H9 (cell line): Measurements from ENCODE around the gene SUV39H2. TPM values are rescaled to one million over a fixed set of nuclear protein-coding genes. Genes with fewer than 3 reads are reported as not detected.

Experiments
- DNase-seq: peaks from one replicate; pipeline ENCODE4 v3.0.0-alpha.2; 2017
- H2AFZ ChIP-seq: one replicate; pipeline ENCODE4 v1.6.1; 2013; ENCODE audit warnings: mild to moderate bottlenecking, low read length, control low read depth, moderate library complexity
- H2AK5ac ChIP-seq: 2 replicates; pipeline ENCODE4 v1.6.1; 2013; ENCODE audit warnings: low read length, control low read depth, mixed read lengths; ENCODE audit not compliant: insufficient read length
- H2BK120ac ChIP-seq: one replicate; pipeline ENCODE4 v1.6.1; 2013; ENCODE audit warnings: low read depth, mild to moderate bottlenecking, low read length, control low read depth, inconsistent platforms; ENCODE audit not compliant: poor library complexity, severe bottlenecking
- H2BK12ac ChIP-seq: 2 replicates; pipeline ENCODE4 v1.6.1; 2013; ENCODE audit warnings: low read length, control low read depth, mixed read lengths, low read depth; ENCODE audit not compliant: insufficient read length
- H2BK15ac ChIP-seq: 2 replicates; pipeline ENCODE4 v1.6.1; 2013; ENCODE audit warnings: low read depth, low read length, control low read depth
- H2BK20ac ChIP-seq: one replicate; pipeline ENCODE4 v1.6.1; 2013; ENCODE audit warnings: low read depth, mild to moderate bottlenecking, low read length, control low read depth, inconsistent platforms; ENCODE audit not compliant: poor library complexity, severe bottlenecking
- H2BK5ac ChIP-seq: 2 replicates; pipeline ENCODE4 v1.6.1; 2013; ENCODE audit warnings: low read length, control low read depth, mixed read lengths; ENCODE audit not compliant: insufficient read length
- H3K14ac ChIP-seq: 2 replicates; pipeline ENCODE4 v1.6.1; 2013; ENCODE audit warnings: low read length, control low read depth; ENCODE audit not compliant: insufficient read depth
- H3K18ac ChIP-seq: 2 replicates; pipeline ENCODE4 v1.6.1; 2013; ENCODE audit warnings: low read depth, mild to moderate bottlenecking, mixed read lengths, low read length, control low read depth; ENCODE audit not compliant: insufficient read length
- H3K23ac ChIP-seq: 2 replicates; pipeline ENCODE4 v1.6.1; 2013; ENCODE audit warnings: low read length, control low read depth, mixed read lengths, low read depth; ENCODE audit not compliant: insufficient read length
- H3K23me2 ChIP-seq: 2 replicates; pipeline ENCODE4 v1.6.1; 2013; ENCODE audit warnings: low read depth, mild to moderate bottlenecking, mixed read lengths, low read length, control low read depth; ENCODE audit not compliant: insufficient read length, poor library complexity, severe bottlenecking
- H3K27ac ChIP-seq: 2 replicates; pipeline ENCODE4 v1.5.1; 2013; ENCODE audit warnings: low read length, control low read depth, mixed read lengths, low read depth; ENCODE audit not compliant: insufficient read length
- H3K27me3 ChIP-seq: 2 replicates; pipeline ENCODE4 v1.6.1; 2013; ENCODE audit warnings: low read length, control low read depth, inconsistent platforms; ENCODE audit not compliant: insufficient read depth
- H3K4ac ChIP-seq: 2 replicates; pipeline ENCODE4 v1.6.1; 2013; ENCODE audit warnings: low read depth, mild to moderate bottlenecking, control low read depth, inconsistent platforms, low read length, moderate library complexity
- H3K4me1 ChIP-seq: 2 replicates; pipeline ENCODE4 v1.6.1; 2013; ENCODE audit warnings: low read length, control low read depth, inconsistent platforms; ENCODE audit not compliant: insufficient read depth
- H3K4me2 ChIP-seq: 2 replicates; pipeline ENCODE4 v1.6.1; 2013; ENCODE audit warnings: low read length, control low read depth, mixed read lengths; ENCODE audit not compliant: insufficient read length, insufficient read depth
- H3K56ac ChIP-seq: 2 replicates; pipeline ENCODE4 v1.6.1; 2013; ENCODE audit warnings: low read depth, mild to moderate bottlenecking, mixed read lengths, low read length, control low read depth; ENCODE audit not compliant: insufficient read length
- H3K79me1 ChIP-seq: 2 replicates; pipeline ENCODE4 v1.6.1; 2013; ENCODE audit warnings: low read depth, mild to moderate bottlenecking, moderate library complexity, low read length, control low read depth, inconsistent platforms; ENCODE audit not compliant: insufficient read depth, poor library complexity, severe bottlenecking
- H3K79me2 ChIP-seq: 2 replicates; pipeline ENCODE4 v1.6.1; 2013; ENCODE audit warnings: low read length, control low read depth, inconsistent platforms; ENCODE audit not compliant: insufficient read depth
- H3K9ac ChIP-seq: 2 replicates; pipeline ENCODE4 v1.6.1; 2013; ENCODE audit warnings: low read length, control low read depth, mixed read lengths; ENCODE audit not compliant: insufficient read length; ENCODE audit errors: extremely low read depth
- H3K9me3 ChIP-seq: one replicate; pipeline ENCODE4 v1.6.1; 2013; ENCODE audit warnings: low read depth, low read length, inconsistent platforms; ENCODE audit not compliant: control insufficient read depth
- H3T11ph ChIP-seq: one replicate; pipeline ENCODE4 v1.6.1; 2013; ENCODE audit warnings: mild to moderate bottlenecking, low read length, control low read depth, inconsistent platforms
- H4K20me1 ChIP-seq: one replicate; pipeline ENCODE4 v1.6.1; 2013; ENCODE audit not compliant: control insufficient read depth, insufficient read length, insufficient read depth
- H4K5ac ChIP-seq: 2 replicates; pipeline ENCODE4 v1.6.1; 2013; ENCODE audit warnings: low read depth, mild to moderate bottlenecking, mixed read lengths, low read length, control low read depth; ENCODE audit not compliant: insufficient read length
- H4K8ac ChIP-seq: replicated peaks from 2 replicates; pipeline ENCODE4 v1.6.1; 2013; ENCODE audit warnings: low read length, control low read depth, mixed read lengths, low read depth; ENCODE audit not compliant: insufficient read length
- H4K91ac ChIP-seq: 2 replicates; pipeline ENCODE4 v1.6.1; 2013; ENCODE audit warnings: low read depth, mild to moderate bottlenecking, moderate library complexity, mixed read lengths, low read length, control low read depth; ENCODE audit not compliant: insufficient read length
- H3K27ac Mint-ChIP-seq, 3 experiments: 2 replicates in 2 of 3; 3 replicates in 1 of 3; pipeline ENCODE4 v1.8.0; 2020 to 2021; ENCODE audit warnings: mixed read lengths in 3 of 3, mild to moderate bottlenecking in 1 of 3, moderate library complexity in 1 of 3
- H3K27me3 Mint-ChIP-seq: 2 replicates; pipeline ENCODE4 v1.8.0; 2021; ENCODE audit warnings: low read depth, mild to moderate bottlenecking, moderate library complexity, mixed read lengths
- H3K36me3 Mint-ChIP-seq, 3 experiments: 2 replicates in 2 of 3; 3 replicates in 1 of 3; pipeline ENCODE4 v1.8.0; 2020 to 2021; ENCODE audit warnings: low read depth in 3 of 3, mixed read lengths in 3 of 3; ENCODE audit not compliant: insufficient read depth in 1 of 3
- H3K4me1 Mint-ChIP-seq, 2 experiments: 2 replicates each; pipeline ENCODE4 v1.8.0; 2020; ENCODE audit warnings: mixed read lengths in 2 of 2
- H3K4me3 Mint-ChIP-seq, 2 experiments: 2 replicates in 1 of 2; 3 replicates in 1 of 2; pipeline ENCODE4 v1.8.0; 2020 to 2021; ENCODE audit warnings: mild to moderate bottlenecking in 2 of 2, mixed read lengths in 2 of 2, moderate library complexity in 1 of 2
- H3K9me3 Mint-ChIP-seq, 2 experiments: 2 replicates in 1 of 2; 3 replicates in 1 of 2; pipeline ENCODE4 v1.8.0; 2020; ENCODE audit warnings: mild to moderate bottlenecking in 2 of 2, mixed read lengths in 2 of 2, moderate library complexity in 1 of 2
- WGBS: extraction: QIAGEN DNeasy Blood & Tissue Kit; methylation state at CpG from one replicate; pipeline ENCODE4 v1.1.7; 2013; ENCODE audit warnings: missing lambda C conversion rate, low lambda C conversion rate, mixed read lengths; ENCODE audit not compliant: insufficient read length; ENCODE audit errors: extremely low coverage; 5-methylcytosine and 5-hydroxymethylcytosine counted together
- long read RNA-seq: library from polyadenylated mRNA; unstranded; transcript quantifications from one replicate; pipeline ENCODE4 v2.0.0, GENCODE V29; 2020
- total RNA-seq: library from RNA; stranded (reverse); gene quantifications from 2 replicates; pipeline ENCODE4 v1.2.1, GENCODE V29; 2021
- TF ChIP-seq, protein P1 (sequence below): fragments of 200-600 bp; sonication (generic); conservative IDR thresholded peaks from 3 replicates; pipeline ENCODE4 v1.8.0; 2021; ENCODE audit warnings: antibody characterized with exemption, mild to moderate bottlenecking

The SUV39H2 gene, protein sequence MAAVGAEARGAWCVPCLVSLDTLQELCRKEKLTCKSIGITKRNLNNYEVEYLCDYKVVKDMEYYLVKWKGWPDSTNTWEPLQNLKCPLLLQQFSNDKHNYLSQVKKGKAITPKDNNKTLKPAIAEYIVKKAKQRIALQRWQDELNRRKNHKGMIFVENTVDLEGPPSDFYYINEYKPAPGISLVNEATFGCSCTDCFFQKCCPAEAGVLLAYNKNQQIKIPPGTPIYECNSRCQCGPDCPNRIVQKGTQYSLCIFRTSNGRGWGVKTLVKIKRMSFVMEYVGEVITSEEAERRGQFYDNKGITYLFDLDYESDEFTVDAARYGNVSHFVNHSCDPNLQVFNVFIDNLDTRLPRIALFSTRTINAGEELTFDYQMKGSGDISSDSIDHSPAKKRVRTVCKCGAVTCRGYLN
- total RNA-seq: 59.7 and 62.6 TPM in 2 replicates
- long read RNA-seq, transcript SUV39H2-204 (6 exons, 1,292 nt): minor isoform, 18 of 332 reads
- long read RNA-seq, transcript SUV39H2-202 (6 exons, 1,233 nt): minor isoform, 116 of 332 reads
- long read RNA-seq, transcript SUV39H2-205 (5 exons, 2,959 nt): major isoform, 157 of 332 reads
- long read RNA-seq, partial matches to known transcripts: 12 of 332 reads
- long read RNA-seq, other reads (novel, unspliced or antisense): 29 of 332 reads

DNA sequence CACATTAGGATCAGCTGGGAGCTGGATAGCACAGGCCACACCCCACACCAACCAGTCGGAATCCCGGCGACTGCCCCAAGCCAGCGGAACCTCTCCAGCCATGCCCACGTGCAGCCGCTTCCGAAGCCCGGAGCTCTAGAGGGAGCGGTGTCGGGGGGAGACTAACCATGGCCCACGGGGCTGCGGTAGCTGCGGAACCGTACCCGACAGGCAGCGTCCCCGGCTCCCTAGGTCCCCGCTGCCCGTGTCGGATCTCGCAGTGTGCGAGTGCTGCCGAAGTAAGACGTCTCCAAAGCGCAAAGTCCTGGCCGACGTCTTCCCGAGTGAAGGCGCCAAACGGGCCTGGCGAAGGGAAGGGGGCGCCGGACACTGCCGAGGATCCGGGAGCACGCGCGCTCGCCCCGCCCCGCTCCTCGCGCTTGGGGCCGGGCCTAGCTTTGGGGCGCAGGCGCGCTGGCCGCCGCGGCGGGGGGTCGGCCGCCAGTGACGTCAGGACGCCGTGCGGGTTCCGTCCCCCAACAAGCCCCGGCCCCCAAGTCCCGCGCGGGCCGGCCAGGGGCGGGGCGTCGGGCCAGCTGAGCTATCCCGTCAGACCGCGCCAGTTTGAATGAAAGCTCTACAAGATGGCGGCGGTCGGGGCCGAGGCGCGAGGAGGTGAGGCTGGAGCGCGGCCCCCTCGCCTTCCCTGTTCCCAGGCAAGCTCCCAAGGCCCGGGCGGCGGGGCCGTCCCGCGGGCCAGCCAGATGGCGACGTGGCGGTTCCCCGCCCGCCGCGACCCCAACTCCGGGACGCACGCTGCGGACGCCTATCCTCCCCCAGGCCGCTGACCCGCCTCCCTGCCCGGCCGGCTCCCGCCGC is at the start of gene SUV39H2:
Gene SUV39H2 (plus strand): TSS at position 601 of the 858 bp plus-strand sequence. CDS start 23 bp downstream, at position 624.
- peak within 1 kb of the TSS; percentile 78 for H4K91ac ChIP-seq
- no peaks in the 10 kb centered on the region for H3K9me3 ChIP-seq
- DNase-seq: peak; percentile 96
- no peaks in the 10 kb centered on the region; a peak in 1 of 5 replicates for H3K9me3 Mint-ChIP-seq
- peak within 1 kb of the TSS; percentile 36 for H2BK5ac ChIP-seq
- no peak within 1 kb of the TSS for H2BK20ac ChIP-seq
- H3K27ac Mint-ChIP-seq: peak within 1 kb of the TSS; percentile 98 to 99 (median 99)
- H3K14ac ChIP-seq: peak within 1 kb of the TSS; percentile 98
- H3K4me3 Mint-ChIP-seq: peak within 1 kb of the TSS; percentile 99
- H3K23ac ChIP-seq: no peak within 1 kb of the TSS
- H3K18ac ChIP-seq: peak within 1 kb of the TSS; percentile 49
- no peaks in the 10 kb centered on the region for H3K79me1 ChIP-seq
- H2AFZ ChIP-seq: no peak within 1 kb of the TSS
- H3K23me2 ChIP-seq: peaks cover 4% of the 10 kb centered on the region
- H3K27me3 Mint-ChIP-seq: no peaks in the 10 kb centered on the region
- peak within 1 kb of the TSS; percentile 45; the same call in 1 of the 2 replicates for H3K4ac ChIP-seq
- no peak within 1 kb of the TSS for H3T11ph ChIP-seq
- no peak within 1 kb of the TSS for H2BK12ac ChIP-seq
- TF ChIP-seq, protein P1, sequence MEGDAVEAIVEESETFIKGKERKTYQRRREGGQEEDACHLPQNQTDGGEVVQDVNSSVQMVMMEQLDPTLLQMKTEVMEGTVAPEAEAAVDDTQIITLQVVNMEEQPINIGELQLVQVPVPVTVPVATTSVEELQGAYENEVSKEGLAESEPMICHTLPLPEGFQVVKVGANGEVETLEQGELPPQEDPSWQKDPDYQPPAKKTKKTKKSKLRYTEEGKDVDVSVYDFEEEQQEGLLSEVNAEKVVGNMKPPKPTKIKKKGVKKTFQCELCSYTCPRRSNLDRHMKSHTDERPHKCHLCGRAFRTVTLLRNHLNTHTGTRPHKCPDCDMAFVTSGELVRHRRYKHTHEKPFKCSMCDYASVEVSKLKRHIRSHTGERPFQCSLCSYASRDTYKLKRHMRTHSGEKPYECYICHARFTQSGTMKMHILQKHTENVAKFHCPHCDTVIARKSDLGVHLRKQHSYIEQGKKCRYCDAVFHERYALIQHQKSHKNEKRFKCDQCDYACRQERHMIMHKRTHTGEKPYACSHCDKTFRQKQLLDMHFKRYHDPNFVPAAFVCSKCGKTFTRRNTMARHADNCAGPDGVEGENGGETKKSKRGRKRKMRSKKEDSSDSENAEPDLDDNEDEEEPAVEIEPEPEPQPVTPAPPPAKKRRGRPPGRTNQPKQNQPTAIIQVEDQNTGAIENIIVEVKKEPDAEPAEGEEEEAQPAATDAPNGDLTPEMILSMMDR: no peak
- H3K27ac ChIP-seq: peak within 1 kb of the TSS; percentile 48
- no peaks in the 10 kb centered on the region for H4K20me1 ChIP-seq
- no peak within 1 kb of the TSS for H2BK120ac ChIP-seq
- peaks cover 37 to 44% of the 10 kb centered on the region in 2 experiments for H3K4me1 Mint-ChIP-seq
- no peak within 1 kb of the TSS for H4K8ac ChIP-seq
- no peak within 1 kb of the TSS for H3K56ac ChIP-seq
- H3K4me1 ChIP-seq: peaks cover 9% of the 10 kb centered on the region; the same call in 1 of the 2 replicates
- H4K5ac ChIP-seq: no peak within 1 kb of the TSS
- H3K4me2 ChIP-seq: peak within 1 kb of the TSS; percentile 93
- H3K36me3 Mint-ChIP-seq: peaks cover 12 to 17% (median 16%) of the 10 kb centered on the region in 3 experiments; a peak in 6 of 7 replicates
- WGBS: no CpG with 5 or more reads among the region's 102 CpGs
- H2BK15ac ChIP-seq: no peak within 1 kb of the TSS; the same call in 1 of the 2 replicates
- H3K79me2 ChIP-seq: peaks cover 27% of the 10 kb centered on the region; the same call in 1 of the 2 replicates
- H3K9ac ChIP-seq: peak within 1 kb of the TSS; percentile 90
- H2AK5ac ChIP-seq: no peak within 1 kb of the TSS
- no peaks in the 10 kb centered on the region for H3K27me3 ChIP-seq
